DND-41 (cell line): ENCODE data around the gene CCNO.

Source experiments
- ATAC-seq: fragments of 200-7000 bp; cut with Tn5 transposase; 3 replicates; pipeline ENCODE4 v1.9.1; 2021; ENCODE audit warnings: low read depth; ENCODE audit not compliant: insufficient read depth
- DNase-seq: peaks from one replicate; pipeline ENCODE4 v3.0.0-alpha.2; 2020
- H2AFZ ChIP-seq: 2 replicates; pipeline ENCODE4 v1.6.0; 2012; ENCODE audit warnings: low read depth, low read length
- H3K27ac ChIP-seq: 2 replicates; pipeline ENCODE4 v1.5.1; 2012; ENCODE audit warnings: low read length, inconsistent platforms
- H3K27me3 ChIP-seq: fragments of 200-600 bp; sonication (generic); 2 replicates; pipeline ENCODE4 v1.6.0; 2012; ENCODE audit warnings: low read length, mild to moderate bottlenecking, inconsistent platforms; ENCODE audit not compliant: insufficient read depth, poor library complexity
- H3K36me3 ChIP-seq: 2 replicates; pipeline ENCODE4 v1.5.1; 2012; ENCODE audit warnings: low read length, inconsistent platforms; ENCODE audit not compliant: insufficient read depth
- H3K4me1 ChIP-seq: 2 replicates; pipeline ENCODE4 v1.5.1; 2012; ENCODE audit warnings: mild to moderate bottlenecking, low read length; ENCODE audit not compliant: insufficient read depth
- H3K4me2 ChIP-seq: 2 replicates; pipeline ENCODE4 v1.6.0; 2012; ENCODE audit warnings: mild to moderate bottlenecking, moderate library complexity, low read length, inconsistent platforms; ENCODE audit not compliant: insufficient read depth
- H3K4me3 ChIP-seq, 2 experiments: fragments of 200-600 bp in 1 of 2; shearing (Covaris generic) in 1 of 2; 2 replicates each; pipeline ENCODE4 v1.5.1; 2012 to 2016; ENCODE audit warnings: inconsistent platforms in 2 of 2, low read length in 2 of 2, mild to moderate bottlenecking in 2 of 2, low read depth in 1 of 2, moderate library complexity in 1 of 2
- H3K79me2 ChIP-seq: 2 replicates; pipeline ENCODE4 v1.6.0; 2012; ENCODE audit warnings: low read length, inconsistent platforms; ENCODE audit not compliant: insufficient read depth
- H3K9ac ChIP-seq: 2 replicates; pipeline ENCODE4 v1.6.0; 2012; ENCODE audit warnings: low read depth, mild to moderate bottlenecking, inconsistent platforms, low read length, moderate library complexity
- H3K9me3 ChIP-seq: 2 replicates; pipeline ENCODE4 v1.5.1; 2012; ENCODE audit warnings: low read length, moderate library complexity, mild to moderate bottlenecking, inconsistent platforms; ENCODE audit not compliant: insufficient read depth, severe bottlenecking
- H4K20me1 ChIP-seq: 2 replicates; pipeline ENCODE4 v1.6.0; 2012; ENCODE audit warnings: low read length; ENCODE audit not compliant: insufficient read depth
- EZH2 ChIP-seq: IDR thresholded peaks from 3 replicates; pipeline ENCODE4 v1.6.1; 2012; ENCODE audit warnings: borderline replicate concordance, low read depth, mild to moderate bottlenecking, moderate library complexity, low read length, inconsistent platforms; ENCODE audit not compliant: severe bottlenecking
- TF ChIP-seq, protein P1 (sequence below): IDR thresholded peaks from 2 replicates; pipeline ENCODE4 v1.5.1; 2012; ENCODE audit warnings: borderline replicate concordance, low read length, moderate library complexity, mild to moderate bottlenecking; ENCODE audit not compliant: poor library complexity, severe bottlenecking; ENCODE audit errors: extremely low read depth

Gene CCNO

DNA sequence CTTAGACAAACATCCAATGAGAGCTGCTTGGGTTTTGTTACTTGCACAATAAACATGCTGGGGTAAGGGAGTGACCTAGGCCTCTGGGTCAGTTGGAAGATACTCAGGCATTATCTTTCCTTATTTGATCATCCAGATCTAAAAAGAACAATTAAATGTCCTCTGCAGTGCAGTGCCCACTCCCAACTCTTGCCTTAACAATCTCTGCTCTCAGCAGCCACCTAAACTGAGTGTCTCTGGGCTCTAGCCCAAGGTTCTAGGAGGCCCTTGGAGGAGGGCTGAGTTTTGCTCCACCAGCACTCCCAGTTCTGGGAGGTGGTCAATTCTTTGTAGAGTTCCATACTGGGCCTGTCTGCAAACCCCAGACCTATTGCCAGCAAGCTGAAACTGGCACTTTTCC, 8.1 kb downstream of the CCNO start:
- H3K27me3 ChIP-seq: peaks cover 35% of the 10 kb centered on the region
- no peak for DNase-seq
- no peak overlapping the region for H3K9ac ChIP-seq
- no peaks in the 10 kb centered on the region for H4K20me1 ChIP-seq
- H3K4me2 ChIP-seq: no peak overlapping the region
- H3K9me3 ChIP-seq: no peaks in the 10 kb centered on the region
- no peak overlapping the region for H2AFZ ChIP-seq
- no peak overlapping the region for H3K4me3 ChIP-seq
- no peaks in the 10 kb centered on the region for H3K36me3 ChIP-seq
- H3K79me2 ChIP-seq: no peaks in the 10 kb centered on the region
- H3K4me1 ChIP-seq: peaks cover 6% of the 10 kb centered on the region; the same call in 1 of the 2 replicates
- no peak for ATAC-seq
- no peak overlapping the region for H3K27ac ChIP-seq
- no peak for TF ChIP-seq EZH2
- TF ChIP-seq, protein P1, sequence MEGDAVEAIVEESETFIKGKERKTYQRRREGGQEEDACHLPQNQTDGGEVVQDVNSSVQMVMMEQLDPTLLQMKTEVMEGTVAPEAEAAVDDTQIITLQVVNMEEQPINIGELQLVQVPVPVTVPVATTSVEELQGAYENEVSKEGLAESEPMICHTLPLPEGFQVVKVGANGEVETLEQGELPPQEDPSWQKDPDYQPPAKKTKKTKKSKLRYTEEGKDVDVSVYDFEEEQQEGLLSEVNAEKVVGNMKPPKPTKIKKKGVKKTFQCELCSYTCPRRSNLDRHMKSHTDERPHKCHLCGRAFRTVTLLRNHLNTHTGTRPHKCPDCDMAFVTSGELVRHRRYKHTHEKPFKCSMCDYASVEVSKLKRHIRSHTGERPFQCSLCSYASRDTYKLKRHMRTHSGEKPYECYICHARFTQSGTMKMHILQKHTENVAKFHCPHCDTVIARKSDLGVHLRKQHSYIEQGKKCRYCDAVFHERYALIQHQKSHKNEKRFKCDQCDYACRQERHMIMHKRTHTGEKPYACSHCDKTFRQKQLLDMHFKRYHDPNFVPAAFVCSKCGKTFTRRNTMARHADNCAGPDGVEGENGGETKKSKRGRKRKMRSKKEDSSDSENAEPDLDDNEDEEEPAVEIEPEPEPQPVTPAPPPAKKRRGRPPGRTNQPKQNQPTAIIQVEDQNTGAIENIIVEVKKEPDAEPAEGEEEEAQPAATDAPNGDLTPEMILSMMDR: no peak

DNA sequence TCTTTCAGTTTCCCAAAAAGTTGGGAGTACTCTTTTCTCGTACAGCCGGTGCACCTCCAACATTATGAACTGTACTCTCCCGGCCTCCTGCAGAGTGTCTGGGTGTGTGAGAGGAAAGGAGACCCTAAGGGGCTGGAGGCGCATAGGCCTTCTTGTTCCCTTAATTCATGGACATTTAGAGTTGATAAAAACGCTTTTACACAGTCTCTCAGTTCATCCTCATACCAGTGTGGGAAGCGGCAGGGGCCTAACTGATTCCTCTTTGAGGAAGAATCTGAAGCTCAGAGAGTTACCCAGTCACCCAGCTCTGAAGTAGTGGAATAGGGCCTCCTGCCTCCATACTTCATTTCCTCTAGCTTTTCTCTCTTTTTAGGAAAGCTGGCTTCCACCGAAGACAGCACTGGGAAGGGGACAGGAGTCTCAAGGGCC, 9.6 kb downstream of the CCNO start:
- ATAC-seq (no peak), DNase-seq (no peak)
- no peaks in the 10 kb centered on the region for H3K36me3 ChIP-seq
- no peak for TF ChIP-seq EZH2
- H2AFZ ChIP-seq: no peak overlapping the region
- no peak overlapping the region for H3K4me2 ChIP-seq
- peaks cover 32% of the 10 kb centered on the region for H3K27me3 ChIP-seq
- H3K27ac ChIP-seq: no peak overlapping the region
- peaks cover 6% of the 10 kb centered on the region; the same call in 1 of the 2 replicates for H3K4me1 ChIP-seq
- H3K9ac ChIP-seq: no peak overlapping the region
- no peaks in the 10 kb centered on the region for H4K20me1 ChIP-seq
- H3K79me2 ChIP-seq: no peaks in the 10 kb centered on the region
- H3K4me3 ChIP-seq: no peak overlapping the region
- H3K9me3 ChIP-seq: no peaks in the 10 kb centered on the region

DNA sequence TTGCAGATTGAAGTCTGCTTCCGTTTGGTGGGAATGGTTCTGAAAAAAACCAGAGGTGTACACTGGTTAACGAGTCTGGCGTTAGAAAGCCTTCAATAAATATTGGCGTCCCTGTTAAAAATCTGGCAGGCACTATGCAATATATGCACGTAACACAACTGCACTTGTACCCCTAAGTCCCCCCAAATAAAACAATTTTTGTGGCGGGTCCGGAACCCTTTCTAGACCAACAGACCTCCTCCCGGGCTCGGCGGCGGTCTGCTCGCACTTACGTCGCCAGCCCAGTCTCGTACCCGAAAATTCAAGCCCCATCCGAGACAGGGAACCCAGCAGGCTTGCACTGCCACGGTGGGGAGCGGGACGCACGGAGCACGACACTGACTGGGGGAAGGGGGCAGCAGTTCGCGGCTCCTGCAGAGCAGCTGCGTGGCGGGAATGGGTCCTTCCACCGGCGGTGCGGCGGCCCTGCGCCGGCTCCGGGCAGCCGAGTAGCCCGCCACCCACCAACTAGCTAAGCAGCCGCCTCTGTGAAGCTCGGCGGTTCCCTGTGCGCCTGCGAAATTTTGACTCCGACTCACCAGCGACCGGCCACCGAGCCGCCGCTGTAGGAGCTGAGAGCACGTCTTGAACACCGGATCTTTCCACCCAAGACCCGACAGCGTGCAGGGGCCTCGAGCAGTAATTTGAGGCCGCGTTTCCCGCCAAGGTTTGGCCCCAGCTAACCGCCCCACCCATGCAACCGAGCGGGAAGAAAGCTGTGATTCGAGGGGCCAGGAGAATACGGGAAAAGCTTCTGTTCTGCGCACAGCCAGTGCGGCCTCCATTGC, 10.2 kb downstream of the CCNO start:
- Histone ChIP-seq H3K27ac (no peak overlapping the region), H3K36me3 (no peaks in the 10 kb centered on the region), H3K9me3 (no peaks in the 10 kb centered on the region), H3K27me3 (peaks cover 26% of the 10 kb centered on the region), H3K4me3 (no peak overlapping the region), H2AFZ (no peak overlapping the region), H3K79me2 (no peaks in the 10 kb centered on the region), H3K4me2 (no peak overlapping the region), H3K4me1 (peaks cover 6% of the 10 kb centered on the region; the same call in 1 of the 2 replicates), H3K9ac (no peak overlapping the region), H4K20me1 (no peaks in the 10 kb centered on the region)
- DNase-seq: no peak
- no peak for ATAC-seq
- no peak for TF ChIP-seq EZH2
- TF ChIP-seq, protein P1: no peak
